Measurements from ENCODE around the gene CCDC33.

DNA sequence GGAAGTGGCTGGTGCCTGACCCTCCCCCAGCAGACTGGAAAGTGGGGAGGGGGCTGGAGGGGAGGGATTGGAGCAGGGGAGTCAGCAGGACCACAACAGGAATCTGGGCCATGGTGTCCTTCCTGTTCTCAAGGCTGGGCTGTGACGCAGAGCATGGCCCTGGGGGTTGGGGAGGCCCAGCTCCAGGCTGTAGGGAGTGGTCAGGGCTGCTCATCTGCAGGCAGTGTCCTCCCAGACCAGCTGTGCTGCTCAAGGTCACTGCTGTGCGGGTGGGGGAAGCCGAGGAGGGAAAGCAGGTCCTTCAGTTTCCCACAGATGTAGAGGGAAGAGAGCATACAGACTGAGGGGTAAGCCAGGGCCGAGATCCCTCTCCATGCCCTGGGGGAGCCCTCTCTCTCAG lies 90.6 kb downstream of the CCDC33 start:
- TF ChIP-seq, protein P1, sequence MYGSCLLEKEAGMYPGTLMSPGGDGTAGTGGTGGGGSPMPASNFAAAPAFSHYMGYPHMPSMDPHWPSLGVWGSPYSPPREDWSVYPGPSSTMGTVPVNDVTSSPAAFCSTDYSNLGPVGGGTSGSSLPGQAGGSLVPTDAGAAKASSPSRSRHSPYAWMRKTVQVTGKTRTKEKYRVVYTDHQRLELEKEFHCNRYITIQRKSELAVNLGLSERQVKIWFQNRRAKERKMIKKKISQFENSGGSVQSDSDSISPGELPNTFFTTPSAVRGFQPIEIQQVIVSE (CRISPR knock-in tag; IDR thresholded peaks at IDR 0.05; ENCODE audit: borderline replicate concordance) = no peak
- TF ChIP-seq, protein P2, sequence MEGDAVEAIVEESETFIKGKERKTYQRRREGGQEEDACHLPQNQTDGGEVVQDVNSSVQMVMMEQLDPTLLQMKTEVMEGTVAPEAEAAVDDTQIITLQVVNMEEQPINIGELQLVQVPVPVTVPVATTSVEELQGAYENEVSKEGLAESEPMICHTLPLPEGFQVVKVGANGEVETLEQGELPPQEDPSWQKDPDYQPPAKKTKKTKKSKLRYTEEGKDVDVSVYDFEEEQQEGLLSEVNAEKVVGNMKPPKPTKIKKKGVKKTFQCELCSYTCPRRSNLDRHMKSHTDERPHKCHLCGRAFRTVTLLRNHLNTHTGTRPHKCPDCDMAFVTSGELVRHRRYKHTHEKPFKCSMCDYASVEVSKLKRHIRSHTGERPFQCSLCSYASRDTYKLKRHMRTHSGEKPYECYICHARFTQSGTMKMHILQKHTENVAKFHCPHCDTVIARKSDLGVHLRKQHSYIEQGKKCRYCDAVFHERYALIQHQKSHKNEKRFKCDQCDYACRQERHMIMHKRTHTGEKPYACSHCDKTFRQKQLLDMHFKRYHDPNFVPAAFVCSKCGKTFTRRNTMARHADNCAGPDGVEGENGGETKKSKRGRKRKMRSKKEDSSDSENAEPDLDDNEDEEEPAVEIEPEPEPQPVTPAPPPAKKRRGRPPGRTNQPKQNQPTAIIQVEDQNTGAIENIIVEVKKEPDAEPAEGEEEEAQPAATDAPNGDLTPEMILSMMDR (IDR thresholded peaks at IDR 0.05) = no peak
- TF ChIP-seq GRHL2 (CRISPR knock-in tag; IDR thresholded peaks at IDR 0.05; ENCODE audit: insufficient replicate concordance, severe bottlenecking) = no peak
- no peak for TF ChIP-seq NFE2L1 (CRISPR knock-in tag; IDR thresholded peaks at IDR 0.05)
- TF ChIP-seq FOXP1 (CRISPR knock-in tag; IDR thresholded peaks at IDR 0.05; ENCODE audit: borderline replicate concordance) = no peak; the same call in 1 of the 2 replicates

Data from WTC11 (cell line).